Aorta (tissue), 5 donors: ENCODE results near the gene UNC119. TPM values are rescaled to one million over a fixed set of nuclear protein-coding genes. Genes with fewer than 3 reads are reported as not detected.
"Not testable (repeated sequence)": the region's sequence is repeated elsewhere in the genome, so short reads cannot be mapped to it uniquely, and the experiment has no call there.

Experiments used
- ATAC-seq: fragments of 200-7000 bp; cut with Tn5 transposase; one replicate; pipeline ENCODE4 v1.9.1; 2022; ENCODE audit warnings: moderate library complexity; ENCODE audit not compliant: low FRiP score
- DNase-seq, 2 donors: peaks; one replicate each; pipeline ENCODE4 v3.0.0-alpha.2; 2020
- H3K27ac ChIP-seq, 2 donors: one replicate each; pipeline ENCODE4 v1.5.1; 2013; ENCODE audit warnings: low read length in 2 of 2, mild to moderate bottlenecking in 2 of 2, moderate library complexity in 2 of 2, control low read depth in 1 of 2, inconsistent platforms in 1 of 2, low read depth in 1 of 2
- H3K27me3 ChIP-seq, 2 donors: one replicate each; pipeline ENCODE4 v1.6.1; 2013; ENCODE audit warnings: control low read depth in 1 of 2, low read length in 1 of 2, mild to moderate bottlenecking in 1 of 2, moderate library complexity in 1 of 2; ENCODE audit not compliant: insufficient read depth in 2 of 2, control insufficient read depth in 1 of 2
- H3K36me3 ChIP-seq, 2 donors: one replicate each; pipeline ENCODE4 v1.6.1; 2013; ENCODE audit warnings: control low read depth in 1 of 2, low read length in 1 of 2, mild to moderate bottlenecking in 1 of 2; ENCODE audit not compliant: insufficient read depth in 2 of 2, control insufficient read depth in 1 of 2
- H3K4me1 ChIP-seq, 2 donors: one replicate each; pipeline ENCODE4 v1.6.1; 2013; ENCODE audit warnings: low read length in 2 of 2, control low read depth in 1 of 2, mild to moderate bottlenecking in 1 of 2, moderate library complexity in 1 of 2; ENCODE audit not compliant: insufficient read depth in 2 of 2, control insufficient read depth in 1 of 2
- H3K4me3 ChIP-seq, 2 donors: one replicate each; pipeline ENCODE4 v1.5.1; 2013; ENCODE audit warnings: low read length in 2 of 2, control low read depth in 1 of 2, mild to moderate bottlenecking in 1 of 2
- H3K9me3 ChIP-seq: one replicate; pipeline ENCODE4 v1.6.1; 2013; ENCODE audit warnings: mild to moderate bottlenecking, low read length; ENCODE audit not compliant: control insufficient read depth
- WGBS, 2 donors: extraction: QIAGEN DNeasy Blood & Tissue Kit; methylation state at CpG; one replicate each; pipeline ENCODE4 v1.1.7; 2013; 5-methylcytosine and 5-hydroxymethylcytosine counted together
- intact Hi-C, 2 donors: fragments of 100-400 bp; cut with DNase I; formaldehyde crosslinking; loops; one replicate each; pipeline versions ENCODE4 v1.14.2 to v1.15.0; 2022
- polyA plus RNA-seq, 2 donors: library from polyadenylated mRNA; stranded (reverse); fragments of 200-250 nt; gene quantifications; one replicate each; pipeline ENCODE4 v1.2.3, GENCODE V29; 2013
- total RNA-seq, 2 donors: library from RNA; stranded (reverse); fragmentation: NEBNext Ultra II Directional; extraction: Animal tissue kit (Norgen Biotek cat#: 25700); gene quantifications; one replicate each; pipeline ENCODE4 v1.2.1, GENCODE V29; 2021
- donor health status: healthy with polysubstance abuse.
- donor health status: Bipolar disorder and iron deficiency.
- donor health status: DM: no; HTN: no; CAD: no.
- donor health status: DM: no; HTN: no; CAD: no.
- donor health status: DM: yes; HTN: yes; CAD: no.

The UNC119 gene
- total and polyA plus RNA-seq, 4 donors, result 17.4 to 36.6 (median 22.2) TPM

DNA sequence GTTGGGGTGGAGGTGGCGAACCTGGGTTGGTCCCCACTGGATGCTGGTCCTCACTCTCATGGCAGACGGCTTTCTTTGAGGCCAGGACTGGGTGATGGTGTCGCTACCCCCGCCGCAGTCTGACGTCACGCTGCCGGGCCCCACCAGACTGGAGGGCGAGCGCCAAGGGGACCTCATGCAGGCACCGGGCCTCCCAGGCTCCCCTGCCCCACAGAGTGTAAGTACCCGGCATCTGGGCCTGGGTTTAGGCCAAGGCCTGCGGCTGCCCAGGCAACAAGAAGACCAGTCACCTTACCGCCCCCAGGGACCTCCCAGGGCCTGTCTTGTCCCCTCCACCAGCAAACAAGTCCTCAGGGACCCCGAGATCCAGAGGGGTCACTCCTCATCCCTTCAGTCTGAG, 28.5 kb downstream of the UNC119 start:
- Histone ChIP-seq H3K36me3 (no peaks in the 10 kb centered on the region), H3K4me1 (peaks cover 0 to 1% of the 10 kb centered on the region in 2 donors), H3K27me3 (no peaks in the 10 kb centered on the region), H3K27ac (no peak overlapping the region), H3K4me3 (no peak overlapping the region), H3K9me3 (no peaks in the 10 kb centered on the region)
- ATAC-seq, result no peak
- WGBS, 2 donors, result 87 to 93% methylated on average over 15 of the region's 15 CpGs
- intact Hi-C loops, result no loop called here
- DNase-seq, result peak in 1 of 2 donors; percentile 69

GRCh38 chr17:28523186-28523585, 29.2 kb downstream of the UNC119 start:
- DNase-seq, result no peak
- Histone ChIP-seq H3K36me3 (no peaks in the 10 kb centered on the region), H3K27me3 (no peaks in the 10 kb centered on the region), H3K4me3 (no peak overlapping the region), H3K27ac (no peak overlapping the region), H3K9me3 (no peaks in the 10 kb centered on the region), H3K4me1 (peaks cover 0 to 1% of the 10 kb centered on the region in 2 donors)
- no peak for ATAC-seq
- intact Hi-C loops, result no loop called here
- 89 to 97% methylated on average over 5 to 6 of the region's 6 CpGs for WGBS, 2 donors

- H3K27me3 ChIP-seq, H3K9me3 ChIP-seq, intact Hi-C loops, DNase-seq, H3K4me1 ChIP-seq, H3K27ac ChIP-seq, H3K36me3 ChIP-seq, H3K4me3 ChIP-seq, ATAC-seq: not testable (repeated sequence)
- 31 to 35% methylated on average over 4 of the region's 4 CpGs for whole genome bisulfite sequencing, 2 donors
These were observed 30.1 kb downstream of the UNC119 start for GRCh38 chr17:28522281-28522680.

GRCh38 chr17:28521311-28522085, 30.9 kb downstream of the UNC119 start:
- Histone ChIP-seq H3K9me3 (no peaks in the 10 kb centered on the region), H3K27ac (no peak overlapping the region), H3K4me3 (no peak overlapping the region), H3K27me3 (no peaks in the 10 kb centered on the region), H3K4me1 (peaks cover 0 to 1% of the 10 kb centered on the region in 2 donors), H3K36me3 (no peaks in the 10 kb centered on the region)
- intact Hi-C loops, result no loop called here
- DNase-seq (no peak), ATAC-seq (peak; percentile 33)
- 72 to 82% methylated on average over 20 to 21 of the region's 21 CpGs for whole genome bisulfite sequencing, 2 donors

DNA sequence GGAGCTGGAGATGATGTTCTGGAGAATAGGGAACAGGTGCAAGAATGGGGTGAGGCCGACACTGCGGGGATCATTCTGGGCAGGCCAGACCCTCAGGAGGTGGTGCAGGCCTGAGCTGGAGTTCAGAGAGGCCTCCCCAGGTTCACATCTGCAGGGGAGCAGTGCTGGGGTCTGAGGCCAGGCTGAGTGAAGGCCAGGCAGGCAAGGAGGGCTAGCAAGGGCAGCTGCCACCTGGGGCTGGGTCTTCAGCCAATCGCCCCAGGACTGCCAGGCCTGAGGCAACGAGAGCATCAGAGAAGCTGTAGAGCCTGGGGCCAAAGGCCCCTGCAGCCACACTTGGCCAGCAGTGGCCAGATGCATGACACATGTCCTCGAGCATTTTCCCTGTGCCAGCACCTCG, 31.7 kb downstream of the UNC119 start:
- intact Hi-C loops, result no loop called here
- Histone ChIP-seq H3K4me1 (peaks cover 0 to 1% of the 10 kb centered on the region in 2 donors), H3K27ac (no peak overlapping the region), H3K4me3 (no peak overlapping the region), H3K36me3 (no peaks in the 10 kb centered on the region), H3K27me3 (no peaks in the 10 kb centered on the region), H3K9me3 (no peaks in the 10 kb centered on the region)
- ATAC-seq (no peak), DNase-seq (no peak)
- WGBS, 2 donors, result 75 to 90% methylated on average over 6 of the region's 6 CpGs

GRCh38 chr17:28519236-28519635, 33.2 kb downstream of the UNC119 start:
- WGBS, 2 donors, result 74 to 83% methylated on average over 5 of the region's 5 CpGs
- ATAC-seq (no peak), DNase-seq (no peak)
- Histone ChIP-seq H3K27ac (no peak overlapping the region), H3K4me1 (no peaks in the 10 kb centered on the region), H3K36me3 (no peaks in the 10 kb centered on the region), H3K4me3 (no peak overlapping the region), H3K27me3 (no peaks in the 10 kb centered on the region), H3K9me3 (no peaks in the 10 kb centered on the region)
- intact Hi-C loops, result no loop called here

DNA sequence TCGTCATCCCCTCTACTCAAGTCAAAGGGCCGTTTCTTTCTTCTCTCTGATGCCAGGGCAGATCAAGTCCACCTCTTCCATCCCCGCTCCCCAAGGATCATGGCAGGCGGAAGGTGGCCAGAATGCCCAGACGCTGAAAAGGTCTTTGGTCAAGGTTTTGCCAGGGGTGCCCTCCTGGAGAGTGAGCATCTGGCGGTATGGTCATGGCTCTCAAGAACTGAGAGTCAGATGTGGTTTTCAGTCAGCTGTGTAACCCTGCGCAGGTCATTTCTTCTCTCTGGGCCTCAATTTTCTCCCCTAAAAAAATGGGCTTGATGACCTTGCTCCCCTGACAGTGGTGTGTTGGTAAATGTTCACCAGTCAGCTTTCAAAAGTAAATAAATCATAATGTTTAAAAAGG, 33.8 kb downstream of the UNC119 start:
- 83% methylated on average over 7 of the region's 7 CpGs for WGBS, 2 donors
- intact Hi-C loops, result no loop called here
- no peaks in the 10 kb centered on the region for H3K4me1 ChIP-seq
- no peak overlapping the region for H3K4me3 ChIP-seq
- no peaks in the 10 kb centered on the region for H3K36me3 ChIP-seq
- H3K27me3 ChIP-seq, result no peaks in the 10 kb centered on the region
- DNase-seq (no peak), ATAC-seq (no peak)
- no peaks in the 10 kb centered on the region for H3K9me3 ChIP-seq
- no peak overlapping the region for H3K27ac ChIP-seq

GRCh38 chr17:28518132-28518531, 34.3 kb downstream of the UNC119 start:
- no peak overlapping the region for H3K27ac ChIP-seq
- DNase-seq, result no peak
- ATAC-seq, result no peak
- WGBS, 2 donors, result 68 to 76% methylated on average over 6 of the region's 6 CpGs
- no peaks in the 10 kb centered on the region for H3K4me1 ChIP-seq
- H3K27me3 ChIP-seq, result no peaks in the 10 kb centered on the region
- intact Hi-C loops, result no loop called here
- no peaks in the 10 kb centered on the region for H3K9me3 ChIP-seq
- no peaks in the 10 kb centered on the region for H3K36me3 ChIP-seq
- H3K4me3 ChIP-seq, result no peak overlapping the region

- no peaks in the 10 kb centered on the region for H3K9me3 ChIP-seq
- 89 to 98% methylated on average over 1 of the region's 1 CpG for WGBS, 2 donors
- DNase-seq (no peak), ATAC-seq (no peak)
- no peaks in the 10 kb centered on the region for H3K36me3 ChIP-seq
- no peak overlapping the region for H3K27ac ChIP-seq
- no peaks in the 10 kb centered on the region for H3K4me1 ChIP-seq
- no peak overlapping the region for H3K4me3 ChIP-seq
- no peaks in the 10 kb centered on the region for H3K27me3 ChIP-seq
- intact Hi-C loops, result no loop called here
These were observed 36.9 kb downstream of the UNC119 start for GRCh38 chr17:28515518-28515917.
